Measurements from ENCODE around the gene CD300LB. TPM values are rescaled to one million over a fixed set of nuclear protein-coding genes. Genes with fewer than 3 reads are reported as not detected.

Gene CD300LB
- total RNA-seq, 1 donor from 2014 or later = not detected

DNA sequence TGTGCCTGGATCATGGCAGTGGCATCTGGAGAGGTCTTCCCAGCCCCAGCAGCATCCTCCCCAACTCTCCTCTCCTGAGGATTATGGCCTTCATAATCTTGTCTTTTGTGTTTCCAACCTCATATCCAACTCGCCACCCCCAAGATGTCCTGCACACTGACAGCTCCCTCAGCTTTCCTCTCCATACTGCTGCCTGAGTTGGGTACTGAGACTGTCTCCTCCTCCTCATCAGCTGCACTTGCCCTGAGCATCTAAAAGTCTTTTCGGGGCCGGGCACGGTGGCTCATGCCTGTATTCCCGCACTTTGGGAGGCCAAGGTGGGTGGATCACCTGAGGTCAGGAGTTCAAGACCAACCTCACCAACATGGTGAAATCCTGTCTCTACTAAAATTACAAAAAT is 2.0 kb downstream of the CD300LB start:
- H3K27ac Mint-ChIP-seq (ENCODE audit: unreplicated experiment) = no peak overlapping the region
- no peak overlapping the region for H2AFZ ChIP-seq (ENCODE audit: low read depth, low read length)
- no peaks in the 10 kb centered on the region for H3K4me1 Mint-ChIP-seq (ENCODE audit: low read depth, unreplicated experiment)
- no peak for FAIRE-seq
- H3K27me3 ChIP-seq (ENCODE audit: insufficient read depth, low read length) = no peaks in the 10 kb centered on the region
- no peak overlapping the region for H3K4me2 ChIP-seq (ENCODE audit: low read length)
- no peaks in the 10 kb centered on the region for H3K36me3 ChIP-seq (ENCODE audit: insufficient read depth, low read length)
- H3K4me3 Mint-ChIP-seq (ENCODE audit: unreplicated experiment) = no peak overlapping the region
- H3K27ac ChIP-seq (ENCODE audit: low read depth, low read length) = no peak overlapping the region
- no peak for DNase-seq (ENCODE audit: low read depth)
- H4K20me1 ChIP-seq (ENCODE audit: insufficient read depth, low read length) = no peaks in the 10 kb centered on the region
- no peak overlapping the region for H3K4me3 ChIP-seq (ENCODE audit: insufficient read depth, low read depth, low read length)
- H3K27me3 Mint-ChIP-seq (ENCODE audit: low read depth, unreplicated experiment) = peaks cover 65% of the 10 kb centered on the region
- H3K9me3 ChIP-seq (ENCODE audit: insufficient read depth, low read depth, low read length) = no peaks in the 10 kb centered on the region
- H3K4me1 ChIP-seq (ENCODE audit: insufficient read depth, low read length) = no peaks in the 10 kb centered on the region
- no peak overlapping the region for H3K9ac ChIP-seq (ENCODE audit: low read length)
- TF ChIP-seq, protein P1, sequence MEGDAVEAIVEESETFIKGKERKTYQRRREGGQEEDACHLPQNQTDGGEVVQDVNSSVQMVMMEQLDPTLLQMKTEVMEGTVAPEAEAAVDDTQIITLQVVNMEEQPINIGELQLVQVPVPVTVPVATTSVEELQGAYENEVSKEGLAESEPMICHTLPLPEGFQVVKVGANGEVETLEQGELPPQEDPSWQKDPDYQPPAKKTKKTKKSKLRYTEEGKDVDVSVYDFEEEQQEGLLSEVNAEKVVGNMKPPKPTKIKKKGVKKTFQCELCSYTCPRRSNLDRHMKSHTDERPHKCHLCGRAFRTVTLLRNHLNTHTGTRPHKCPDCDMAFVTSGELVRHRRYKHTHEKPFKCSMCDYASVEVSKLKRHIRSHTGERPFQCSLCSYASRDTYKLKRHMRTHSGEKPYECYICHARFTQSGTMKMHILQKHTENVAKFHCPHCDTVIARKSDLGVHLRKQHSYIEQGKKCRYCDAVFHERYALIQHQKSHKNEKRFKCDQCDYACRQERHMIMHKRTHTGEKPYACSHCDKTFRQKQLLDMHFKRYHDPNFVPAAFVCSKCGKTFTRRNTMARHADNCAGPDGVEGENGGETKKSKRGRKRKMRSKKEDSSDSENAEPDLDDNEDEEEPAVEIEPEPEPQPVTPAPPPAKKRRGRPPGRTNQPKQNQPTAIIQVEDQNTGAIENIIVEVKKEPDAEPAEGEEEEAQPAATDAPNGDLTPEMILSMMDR (IDR thresholded peaks at IDR 0.05; ENCODE audit: insufficient read depth, low read depth, low read length) = no peak
- TF ChIP-seq EZH2 (IDR thresholded peaks at IDR 0.05; ENCODE audit: insufficient read depth, low read length) = no peak
- no peaks in the 10 kb centered on the region for H3K36me3 Mint-ChIP-seq (ENCODE audit: low read depth, unreplicated experiment)
- H3K9me3 Mint-ChIP-seq (ENCODE audit: unreplicated experiment) = peaks cover 2% of the 10 kb centered on the region
- no peaks in the 10 kb centered on the region for H3K79me2 ChIP-seq (ENCODE audit: insufficient read depth, low read length)

DNA sequence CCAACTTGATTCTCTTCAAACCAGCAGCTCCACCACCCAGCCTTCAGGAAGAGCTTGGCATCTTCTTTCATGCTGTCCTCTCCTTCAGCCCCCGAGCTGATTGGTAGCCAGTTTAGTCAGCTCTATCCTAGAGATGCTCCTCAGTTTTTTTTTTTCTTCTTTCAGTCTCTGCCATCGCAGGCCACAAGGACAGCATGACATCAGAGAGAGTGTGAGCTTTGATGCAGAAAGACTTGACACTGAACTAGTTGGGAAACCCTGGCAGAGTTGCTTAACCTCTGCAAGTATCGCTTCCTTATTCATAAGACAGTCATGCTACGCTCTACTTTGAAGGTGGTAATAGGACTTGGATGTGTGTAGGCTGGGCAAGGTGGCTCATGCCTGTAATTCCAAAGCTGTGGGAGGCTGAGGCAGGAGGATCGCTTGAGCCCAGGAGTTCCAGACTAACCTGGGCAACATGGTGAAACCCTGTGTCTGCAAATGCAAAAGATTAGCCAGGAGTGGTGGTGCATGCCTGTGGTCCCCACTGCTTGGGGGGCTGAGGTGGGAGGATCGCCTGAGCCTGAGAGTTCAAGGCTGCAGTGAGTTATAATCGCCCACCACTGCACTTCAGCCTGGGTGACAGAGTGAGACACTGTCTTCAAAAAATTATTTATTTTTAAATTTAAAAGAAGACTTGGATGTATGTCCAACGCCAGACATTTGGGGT is 2.6 kb downstream of the CD300LB start:
- H3K79me2 ChIP-seq (ENCODE audit: insufficient read depth, low read length) = no peaks in the 10 kb centered on the region
- no peak overlapping the region for H3K4me3 ChIP-seq (ENCODE audit: insufficient read depth, low read depth, low read length)
- TF ChIP-seq, protein P1 (IDR thresholded peaks at IDR 0.05; ENCODE audit: insufficient read depth, low read depth, low read length) = no peak
- TF ChIP-seq EZH2 (IDR thresholded peaks at IDR 0.05; ENCODE audit: insufficient read depth, low read length) = no peak
- Mint-ChIP-seq H3K9me3 (ENCODE audit: unreplicated experiment) (peaks cover 2% of the 10 kb centered on the region), H3K36me3 (ENCODE audit: low read depth, unreplicated experiment) (no peaks in the 10 kb centered on the region), H3K27ac (ENCODE audit: unreplicated experiment) (no peak overlapping the region), H3K4me1 (ENCODE audit: low read depth, unreplicated experiment) (no peaks in the 10 kb centered on the region), H3K4me3 (ENCODE audit: unreplicated experiment) (no peak overlapping the region), H3K27me3 (ENCODE audit: low read depth, unreplicated experiment) (peaks cover 70% of the 10 kb centered on the region)
- no peaks in the 10 kb centered on the region for H3K36me3 ChIP-seq (ENCODE audit: insufficient read depth, low read length)
- no peaks in the 10 kb centered on the region for H4K20me1 ChIP-seq (ENCODE audit: insufficient read depth, low read length)
- no peak overlapping the region for H3K4me2 ChIP-seq (ENCODE audit: low read length)
- no peak overlapping the region for H3K9ac ChIP-seq (ENCODE audit: low read length)
- H2AFZ ChIP-seq (ENCODE audit: low read depth, low read length) = no peak overlapping the region
- H3K27me3 ChIP-seq (ENCODE audit: insufficient read depth, low read length) = no peaks in the 10 kb centered on the region
- FAIRE-seq = no peak
- no peaks in the 10 kb centered on the region for H3K9me3 ChIP-seq (ENCODE audit: insufficient read depth, low read depth, low read length)
- H3K4me1 ChIP-seq (ENCODE audit: insufficient read depth, low read length) = no peaks in the 10 kb centered on the region
- DNase-seq (ENCODE audit: low read depth) = no peak
- H3K27ac ChIP-seq (ENCODE audit: low read depth, low read length) = no peak overlapping the region

DNA sequence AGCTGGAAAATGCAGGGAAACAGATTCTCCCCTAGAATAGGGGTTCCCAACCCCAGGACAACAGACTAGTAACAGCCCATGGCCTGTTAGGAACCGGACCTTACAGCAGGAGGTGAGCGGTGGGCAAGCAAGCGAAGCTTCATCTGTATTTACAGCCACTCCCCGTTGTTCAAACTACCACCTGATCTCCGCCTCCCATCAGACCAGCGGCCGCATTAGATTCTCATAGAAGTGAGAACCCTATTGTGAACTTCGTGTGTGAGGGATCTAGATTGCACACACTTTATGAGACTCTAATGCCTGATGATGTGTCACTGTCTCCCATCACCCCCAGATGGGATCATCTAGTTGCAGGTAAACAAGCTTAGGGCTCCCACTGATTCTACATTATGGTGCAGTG is 3.5 kb downstream of the CD300LB start:
- Mint-ChIP-seq H3K4me1 (ENCODE audit: low read depth, unreplicated experiment) (no peaks in the 10 kb centered on the region), H3K9me3 (ENCODE audit: unreplicated experiment) (peaks cover 7% of the 10 kb centered on the region), H3K4me3 (ENCODE audit: unreplicated experiment) (no peak overlapping the region), H3K27me3 (ENCODE audit: low read depth, unreplicated experiment) (peaks cover 74% of the 10 kb centered on the region), H3K27ac (ENCODE audit: unreplicated experiment) (no peak overlapping the region), H3K36me3 (ENCODE audit: low read depth, unreplicated experiment) (no peaks in the 10 kb centered on the region)
- Histone ChIP-seq H4K20me1 (ENCODE audit: insufficient read depth, low read length) (no peaks in the 10 kb centered on the region), H3K4me3 (ENCODE audit: insufficient read depth, low read depth, low read length) (no peak overlapping the region), H3K9me3 (ENCODE audit: insufficient read depth, low read depth, low read length) (peaks cover 1% of the 10 kb centered on the region), H3K27me3 (ENCODE audit: insufficient read depth, low read length) (no peaks in the 10 kb centered on the region), H2AFZ (ENCODE audit: low read depth, low read length) (no peak overlapping the region), H3K9ac (ENCODE audit: low read length) (no peak overlapping the region), H3K36me3 (ENCODE audit: insufficient read depth, low read length) (no peaks in the 10 kb centered on the region), H3K4me2 (ENCODE audit: low read length) (no peak overlapping the region), H3K79me2 (ENCODE audit: insufficient read depth, low read length) (no peaks in the 10 kb centered on the region), H3K27ac (ENCODE audit: low read depth, low read length) (no peak overlapping the region), H3K4me1 (ENCODE audit: insufficient read depth, low read length) (no peaks in the 10 kb centered on the region)
- no peak for FAIRE-seq
- no peak for DNase-seq (ENCODE audit: low read depth)
- no peak for TF ChIP-seq EZH2 (IDR thresholded peaks at IDR 0.05; ENCODE audit: insufficient read depth, low read length)
- TF ChIP-seq, protein P1 (IDR thresholded peaks at IDR 0.05; ENCODE audit: insufficient read depth, low read depth, low read length) = no peak

Measured in astrocyte (in vitro differentiated cells and primary cell).